HG03565 (cell line): ENCODE measurements around the gene CARHSP1.
"Not testable (repeated sequence)": the region's sequence is repeated elsewhere in the genome, so short reads cannot be mapped to it uniquely, and the experiment has no call there.

ENCODE experiments used
- ATAC-seq: cut with Tn5 transposase; IDR thresholded peaks from one replicate; pipeline ENCODE4 v1.9.1; 2021; ENCODE audit warnings: mild to moderate bottlenecking, moderate library complexity; ENCODE audit not compliant: unreplicated experiment

The CARHSP1 gene

GRCh38 chr16:8893976-8894690 lies 25.3 kb upstream of the CARHSP1 start:
- no peak for ATAC-seq

GRCh38 chr16:8893426-8893825 lies 24.6 kb upstream of the CARHSP1 start:
- ATAC-seq = no peak

GRCh38 chr16:8892101-8892575 lies 23.3 kb upstream of the CARHSP1 start:
- ATAC-seq = peak; percentile 10

- ATAC-seq = no peak
Measured at GRCh38 chr16:8890549-8890921, 21.7 kb upstream of the CARHSP1 start.

GRCh38 chr16:8889893-8890548 lies 21.2 kb upstream of the CARHSP1 start:
- no peak for ATAC-seq

GRCh38 chr16:8888951-8889892 lies 20.4 kb upstream of the CARHSP1 start:
- ATAC-seq = no peak

- no peak for ATAC-seq
Measured at GRCh38 chr16:8887952-8888560, 19.2 kb upstream of the CARHSP1 start.

GRCh38 chr16:8887431-8887765 lies 18.6 kb upstream of the CARHSP1 start:
- ATAC-seq = no peak

GRCh38 chr16:8886593-8887430 lies 18.0 kb upstream of the CARHSP1 start:
- ATAC-seq = no peak

GRCh38 chr16:8885674-8886592 lies 17.1 kb upstream of the CARHSP1 start:
- no peak for ATAC-seq

- ATAC-seq = no peak
Measured at GRCh38 chr16:8882725-8883377, 14.0 kb upstream of the CARHSP1 start.

GRCh38 chr16:8882041-8882617 lies 13.3 kb upstream of the CARHSP1 start, which contains the start of gene LITAFD:
Gene LITAFD, plus strand, starts transcription at chr16:8882351. Its CDS starts 2,005 bp downstream, at chr16:8884356.
- ATAC-seq = no peak

- ATAC-seq = no peak
Measured at GRCh38 chr16:8880839-8881510, 12.2 kb upstream of the CARHSP1 start.

GRCh38 chr16:8878523-8878911 lies 9.7 kb upstream of the CARHSP1 start:
- no peak for ATAC-seq

- ATAC-seq = no peak
Measured at GRCh38 chr16:8877894-8878522, 9.2 kb upstream of the CARHSP1 start.

GRCh38 chr16:8875317-8875716 lies 6.5 kb upstream of the CARHSP1 start:
- ATAC-seq = not testable (repeated sequence)

- ATAC-seq = no peak
Measured at GRCh38 chr16:8874388-8874787, 5.6 kb upstream of the CARHSP1 start.
